Stimulated activated CD8-positive, alpha-beta memory T cell treated with anti-CD3 and anti-CD28 coated beads, Interleukin-4, amount 100 ng/mL, for 4 hours (primary cell): ENCODE measurements around the gene GIMAP7.

Source experiments
- DNase-seq, 2 donors: peaks; one replicate each; pipeline ENCODE4 v3.0.0-alpha.2; 2020; ENCODE audit warnings: low read depth in 2 of 2, low spot score in 1 of 2

GIMAP7 gene

DNA sequence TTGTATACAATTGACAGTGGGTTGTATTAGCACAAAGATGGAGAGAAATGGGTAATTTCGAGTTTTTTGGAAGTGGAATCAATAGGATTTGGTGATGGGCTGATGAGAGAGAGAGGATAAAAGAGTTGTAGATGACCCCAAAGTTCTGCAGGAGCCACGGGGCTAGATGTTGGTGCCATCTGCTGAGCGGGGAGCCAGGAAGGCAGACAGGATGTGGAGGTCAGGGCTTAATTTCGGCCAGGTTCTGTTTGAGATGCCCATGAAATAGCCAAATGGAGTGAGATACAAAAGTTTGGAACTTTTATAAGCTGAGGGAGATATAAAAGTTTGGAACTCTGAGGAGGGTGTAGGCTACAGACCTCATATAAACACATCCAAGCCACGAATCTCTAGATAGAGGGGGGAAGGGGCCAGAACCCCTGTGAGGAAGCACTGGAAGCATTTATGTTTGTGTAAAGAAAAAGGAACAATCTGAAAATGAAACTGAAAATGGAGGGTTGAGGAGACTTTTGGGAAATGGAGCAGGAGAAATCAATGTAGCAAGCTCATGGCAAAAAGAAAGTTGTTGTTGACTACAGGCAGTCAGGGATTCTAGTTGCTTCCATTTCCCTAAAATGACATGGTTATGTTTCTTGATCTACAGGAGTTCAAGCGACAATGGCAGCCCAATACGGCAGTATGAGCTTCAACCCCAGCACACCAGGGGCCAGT is 54.7 kb downstream of the GIMAP7 start:
- no peak for DNase-seq
